Caco-2 (cell line): ENCODE data around the gene SMG7. TPM values are rescaled to one million over a fixed set of nuclear protein-coding genes. Genes with fewer than 3 reads are reported as not detected.

Experiments
- BruUV-seq: library from RNA; stranded (reverse); fragments of 400-500 nt; replicated peaks from 2 replicates; lab custom pipeline; 2021; lab: Mats Ljungman, UMichigan
- CTCF ChIA-PET: fragments of 300-600 bp; sonication (Branson Sonifier 250); formaldehyde crosslinking; loops from one replicate; lab custom pipeline; 2022; ENCODE audit warnings: antibody characterized with exemption; lab: Charles Lee
- POLR2A ChIA-PET: fragments of 300-600 bp; sonication (Branson Sonifier 250); formaldehyde crosslinking; loops from one replicate; lab custom pipeline; 2022; ENCODE audit warnings: antibody characterized with exemption; lab: Charles Lee
- DNase-seq, 2 experiments: peaks; one replicate each; pipeline versions ENCODE4 v3.0.0 to v3.0.0-alpha.2; 2020 to 2022
- H3K27me3 ChIP-seq: replicated peaks from 2 replicates; pipeline ENCODE4 v1.6.0; 2011; ENCODE audit warnings: low read length; ENCODE audit not compliant: control insufficient read depth, insufficient read depth
- H3K36me3 ChIP-seq: 2 replicates; pipeline ENCODE4 v1.5.1; 2011; ENCODE audit warnings: low read length; ENCODE audit not compliant: control insufficient read depth, insufficient read depth
- H3K4me1 ChIP-seq: fragments of 250-450 bp; sonication (Bioruptor Pico); 2 replicates; pipeline ENCODE4 v1.5.1; 2020; ENCODE audit warnings: mild to moderate bottlenecking
- H3K4me3 ChIP-seq: 2 replicates; pipeline ENCODE4 v1.5.1; 2011; ENCODE audit warnings: low read depth, mild to moderate bottlenecking, control low read depth, low read length
- H3K9me3 ChIP-seq: fragments of 250-450 bp; sonication (Bioruptor Pico); 2 replicates; pipeline ENCODE4 v1.5.1; 2020; ENCODE audit warnings: mild to moderate bottlenecking, moderate library complexity
- H3K27ac Mint-ChIP-seq: one replicate; pipeline ENCODE4 v1.8.0; 2022; ENCODE audit warnings: mixed read lengths; ENCODE audit not compliant: unreplicated experiment
- H3K27me3 Mint-ChIP-seq: one replicate; pipeline ENCODE4 v1.8.0; 2022; ENCODE audit warnings: mixed read lengths; ENCODE audit not compliant: insufficient read depth, unreplicated experiment
- H3K36me3 Mint-ChIP-seq: one replicate; pipeline ENCODE4 v1.8.0; 2022; ENCODE audit warnings: mild to moderate bottlenecking, mixed read lengths; ENCODE audit not compliant: insufficient read depth, unreplicated experiment
- H3K4me1 Mint-ChIP-seq: one replicate; pipeline ENCODE4 v1.8.0; 2022; ENCODE audit warnings: low read depth, mixed read lengths; ENCODE audit not compliant: unreplicated experiment
- H3K4me3 Mint-ChIP-seq: one replicate; pipeline ENCODE4 v1.8.0; 2022; ENCODE audit warnings: mild to moderate bottlenecking, moderate library complexity, mixed read lengths; ENCODE audit not compliant: unreplicated experiment
- H3K9me3 Mint-ChIP-seq: one replicate; pipeline ENCODE4 v1.8.0; 2022; ENCODE audit warnings: mixed read lengths; ENCODE audit not compliant: unreplicated experiment
- intact Hi-C: fragments of 100-400 bp; cut with micrococcal nuclease; formaldehyde crosslinking; loops from one replicate; pipeline ENCODE4 v1.10.0; 2022; ENCODE audit not compliant: unreplicated experiment
- total RNA-seq: library from RNA; stranded (reverse); gene quantifications from 2 replicates; pipeline ENCODE4 v1.2.3, GENCODE V29; 2022
- TF ChIP-seq, protein P1 (sequence below), 2 experiments: fragments of 200-600 bp in 1 of 2; IDR thresholded peaks; 1 replicate in 1 of 2; 2 replicates in 1 of 2; pipeline versions ENCODE4 v1.5.1 to v1.8.0; 2011 to 2022; ENCODE audit warnings: antibody characterized with exemption in 1 of 2, control low read depth in 1 of 2, inconsistent platforms in 1 of 2, low read depth in 1 of 2, low read length in 1 of 2, mild to moderate bottlenecking in 1 of 2, moderate library complexity in 1 of 2; ENCODE audit not compliant: insufficient read depth in 1 of 2, severe bottlenecking in 1 of 2, unreplicated experiment in 1 of 2

SMG7 gene
- total RNA-seq, 1 experiment from 2014 or later = 57.8 TPM

DNA sequence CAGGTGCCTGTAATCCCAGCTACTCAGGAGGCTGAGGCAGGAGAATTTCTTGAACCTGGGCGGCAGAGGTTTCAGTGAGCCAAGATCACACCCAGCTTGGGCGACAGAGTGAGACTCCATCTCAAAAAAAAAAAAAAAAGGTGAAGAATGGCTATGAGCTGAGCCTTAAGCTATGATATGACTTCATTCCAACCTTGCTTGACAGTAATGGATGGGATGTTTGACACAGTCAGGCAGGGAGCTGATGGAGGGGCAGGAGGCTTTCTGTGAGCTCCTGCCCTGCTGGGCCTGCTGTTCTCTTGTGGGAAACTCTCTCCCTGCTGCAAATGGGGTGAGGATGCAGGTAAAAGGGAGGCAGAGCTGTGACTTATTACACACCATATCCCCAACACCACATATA, 90.4 kb downstream of the SMG7 start:
- H3K4me1 ChIP-seq = no peaks in the 10 kb centered on the region
- BruUV-seq = no TSS peak
- no peaks in the 10 kb centered on the region for H3K27me3 ChIP-seq
- H3K4me1 Mint-ChIP-seq = no peaks in the 10 kb centered on the region
- no peak overlapping the region for H3K4me3 Mint-ChIP-seq
- peaks cover 28% of the 10 kb centered on the region for H3K36me3 Mint-ChIP-seq
- CTCF ChIA-PET = interaction anchor here (1.1 kb wide), 1 partner anchor 9 kb away, joined by 4 read pairs; no protein-coding TSS in a partner anchor
- no peaks in the 10 kb centered on the region for H3K9me3 ChIP-seq
- no peak overlapping the region for H3K4me3 ChIP-seq
- TF ChIP-seq, protein P1, sequence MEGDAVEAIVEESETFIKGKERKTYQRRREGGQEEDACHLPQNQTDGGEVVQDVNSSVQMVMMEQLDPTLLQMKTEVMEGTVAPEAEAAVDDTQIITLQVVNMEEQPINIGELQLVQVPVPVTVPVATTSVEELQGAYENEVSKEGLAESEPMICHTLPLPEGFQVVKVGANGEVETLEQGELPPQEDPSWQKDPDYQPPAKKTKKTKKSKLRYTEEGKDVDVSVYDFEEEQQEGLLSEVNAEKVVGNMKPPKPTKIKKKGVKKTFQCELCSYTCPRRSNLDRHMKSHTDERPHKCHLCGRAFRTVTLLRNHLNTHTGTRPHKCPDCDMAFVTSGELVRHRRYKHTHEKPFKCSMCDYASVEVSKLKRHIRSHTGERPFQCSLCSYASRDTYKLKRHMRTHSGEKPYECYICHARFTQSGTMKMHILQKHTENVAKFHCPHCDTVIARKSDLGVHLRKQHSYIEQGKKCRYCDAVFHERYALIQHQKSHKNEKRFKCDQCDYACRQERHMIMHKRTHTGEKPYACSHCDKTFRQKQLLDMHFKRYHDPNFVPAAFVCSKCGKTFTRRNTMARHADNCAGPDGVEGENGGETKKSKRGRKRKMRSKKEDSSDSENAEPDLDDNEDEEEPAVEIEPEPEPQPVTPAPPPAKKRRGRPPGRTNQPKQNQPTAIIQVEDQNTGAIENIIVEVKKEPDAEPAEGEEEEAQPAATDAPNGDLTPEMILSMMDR (IDR thresholded peaks at IDR 0.05; ENCODE audit: insufficient read depth in 1 of 2, low read depth in 1 of 2, low read length in 1 of 2, severe bottlenecking in 1 of 2, unreplicated experiment in 1 of 2) = no peak
- no peak for DNase-seq
- no peaks in the 10 kb centered on the region for H3K9me3 Mint-ChIP-seq
- H3K27me3 Mint-ChIP-seq = no peaks in the 10 kb centered on the region
- intact Hi-C loops = no loop called here
- no peak overlapping the region for H3K27ac Mint-ChIP-seq
- H3K36me3 ChIP-seq = no peaks in the 10 kb centered on the region
- POLR2A ChIA-PET = no interaction called here

DNA sequence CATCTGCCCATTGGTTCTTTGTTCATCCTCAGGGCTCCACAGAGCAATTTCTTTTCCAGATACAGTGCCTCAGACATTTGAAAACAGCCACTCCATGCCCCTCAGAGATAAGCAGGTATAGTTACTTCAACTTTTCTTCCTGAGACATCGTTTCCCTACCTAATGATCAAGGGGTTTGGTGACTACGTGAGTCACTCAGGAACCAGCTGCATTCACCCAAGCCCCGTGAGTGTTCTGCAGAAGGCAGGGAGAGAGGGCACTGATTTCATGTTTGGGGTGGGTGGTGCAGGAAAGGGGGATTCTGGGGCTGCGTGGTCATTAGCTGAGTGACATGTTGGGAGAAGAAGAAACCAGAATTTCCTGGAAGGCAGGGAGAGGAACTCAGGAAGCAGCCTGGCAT, 93.0 kb downstream of the SMG7 start:
- H3K4me3 ChIP-seq = no peak overlapping the region
- Mint-ChIP-seq H3K4me1 (peaks cover 8% of the 10 kb centered on the region), H3K9me3 (no peaks in the 10 kb centered on the region), H3K27me3 (no peaks in the 10 kb centered on the region), H3K4me3 (no peak overlapping the region), H3K36me3 (peaks cover 21% of the 10 kb centered on the region), H3K27ac (no peak overlapping the region)
- H3K36me3 ChIP-seq = no peaks in the 10 kb centered on the region
- DNase-seq = no peak
- POLR2A ChIA-PET = no interaction called here
- peaks cover 11% of the 10 kb centered on the region for H3K4me1 ChIP-seq
- CTCF ChIA-PET = no interaction called here
- BruUV-seq = no TSS peak
- H3K27me3 ChIP-seq = no peaks in the 10 kb centered on the region
- TF ChIP-seq, protein P1 (IDR thresholded peaks at IDR 0.05; ENCODE audit: insufficient read depth in 1 of 2, low read depth in 1 of 2, low read length in 1 of 2, severe bottlenecking in 1 of 2, unreplicated experiment in 1 of 2) = no peak
- H3K9me3 ChIP-seq = no peaks in the 10 kb centered on the region
- intact Hi-C loops = no loop called here

DNA sequence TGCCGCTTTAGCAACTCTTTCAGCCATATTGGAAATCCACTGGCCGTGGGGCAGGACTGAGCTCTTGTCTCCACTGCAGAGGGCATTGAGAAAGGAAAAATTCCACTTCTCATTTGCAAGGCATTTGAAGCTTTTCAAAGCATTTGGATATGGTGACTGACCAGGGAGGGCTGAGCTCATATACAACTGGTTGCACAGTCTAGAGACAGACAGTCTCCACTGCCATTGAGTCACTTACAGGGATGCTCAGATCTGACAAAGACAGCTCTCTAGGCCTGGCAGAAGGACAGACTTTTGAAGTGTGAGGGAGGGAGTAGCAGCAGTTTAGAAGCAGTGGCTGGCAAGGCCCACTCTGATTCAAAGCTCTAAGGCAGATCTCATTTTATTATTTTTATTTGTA, 93.7 kb downstream of the SMG7 start:
- POLR2A ChIA-PET = no interaction called here
- no peaks in the 10 kb centered on the region for H3K27me3 Mint-ChIP-seq
- Histone ChIP-seq H3K27me3 (no peaks in the 10 kb centered on the region), H3K9me3 (no peaks in the 10 kb centered on the region), H3K4me3 (no peak overlapping the region), H3K4me1 (peaks cover 11% of the 10 kb centered on the region), H3K36me3 (no peaks in the 10 kb centered on the region)
- CTCF ChIA-PET = no interaction called here
- intact Hi-C loops = no loop called here
- H3K27ac Mint-ChIP-seq = no peak overlapping the region
- no peak overlapping the region for H3K4me3 Mint-ChIP-seq
- DNase-seq = no peak
- no TSS peak for BruUV-seq
- peaks cover 8% of the 10 kb centered on the region for H3K4me1 Mint-ChIP-seq
- H3K9me3 Mint-ChIP-seq = no peaks in the 10 kb centered on the region
- TF ChIP-seq, protein P1 (IDR thresholded peaks at IDR 0.05; ENCODE audit: insufficient read depth in 1 of 2, low read depth in 1 of 2, low read length in 1 of 2, severe bottlenecking in 1 of 2, unreplicated experiment in 1 of 2) = no peak
- H3K36me3 Mint-ChIP-seq = peaks cover 21% of the 10 kb centered on the region
